GM13976 (cell line): ENCODE results near the gene MAEA.

ENCODE experiments used
- DNase-seq: peaks from one replicate; pipeline ENCODE4 v3.0.0; 2012; ENCODE audit warnings: low spot score
- CTCF ChIP-seq: IDR thresholded peaks from 2 replicates; pipeline ENCODE4 v1.5.1; 2012; ENCODE audit warnings: borderline replicate concordance, mild to moderate bottlenecking; ENCODE audit not compliant: insufficient read depth; ENCODE audit errors: extremely low read depth, missing control alignments, control extremely low read depth
- in situ Hi-C: fragments of 300-500 bp; cut with MboI; formaldehyde crosslinking; loops from one replicate; pipeline ENCODE4 v1.12.0; 2022; ENCODE audit warnings: low sequenced_read_pairs, mixed read lengths, inconsistent platforms; ENCODE audit not compliant: unreplicated experiment

Gene MAEA

GRCh38 chr4:1294424-1294823 lies 4.7 kb downstream of the MAEA start:
- no peak for DNase-seq
- TF ChIP-seq CTCF = no peak
- in situ Hi-C loops = no loop called here

GRCh38 chr4:1294891-1295290 lies 5.2 kb downstream of the MAEA start:
- no peak for DNase-seq
- in situ Hi-C loops = no loop called here
- TF ChIP-seq CTCF = no peak

GRCh38 chr4:1295405-1296055 lies 5.8 kb downstream of the MAEA start:
- TF ChIP-seq CTCF = no peak
- DNase-seq = no peak
- in situ Hi-C loops = no loop called here

- in situ Hi-C loops = no loop called here
- no peak for DNase-seq
- no peak for TF ChIP-seq CTCF
These were observed 6.8 kb downstream of the MAEA start for GRCh38 chr4:1296324-1297022.

- DNase-seq = no peak
- in situ Hi-C loops = no loop called here
- no peak for TF ChIP-seq CTCF
These were observed 7.3 kb downstream of the MAEA start for GRCh38 chr4:1297023-1297395.

- in situ Hi-C loops = no loop called here
- TF ChIP-seq CTCF = no peak
- DNase-seq = no peak
These were observed 8.0 kb downstream of the MAEA start for GRCh38 chr4:1297456-1298325.
